Stimulated activated CD4-positive, alpha-beta T cell treated with anti-CD3 and anti-CD28 coated beads, TNF-alpha, amount 100 ng/mL, for 1 hour (primary cell): ENCODE measurements around the gene HELB.

Source experiments
- DNase-seq, 3 donors: peaks; one replicate each; pipeline ENCODE4 v3.0.0-alpha.2; 2020; ENCODE audit warnings: low read depth in 3 of 3, low spot score in 1 of 3

The HELB gene

DNA sequence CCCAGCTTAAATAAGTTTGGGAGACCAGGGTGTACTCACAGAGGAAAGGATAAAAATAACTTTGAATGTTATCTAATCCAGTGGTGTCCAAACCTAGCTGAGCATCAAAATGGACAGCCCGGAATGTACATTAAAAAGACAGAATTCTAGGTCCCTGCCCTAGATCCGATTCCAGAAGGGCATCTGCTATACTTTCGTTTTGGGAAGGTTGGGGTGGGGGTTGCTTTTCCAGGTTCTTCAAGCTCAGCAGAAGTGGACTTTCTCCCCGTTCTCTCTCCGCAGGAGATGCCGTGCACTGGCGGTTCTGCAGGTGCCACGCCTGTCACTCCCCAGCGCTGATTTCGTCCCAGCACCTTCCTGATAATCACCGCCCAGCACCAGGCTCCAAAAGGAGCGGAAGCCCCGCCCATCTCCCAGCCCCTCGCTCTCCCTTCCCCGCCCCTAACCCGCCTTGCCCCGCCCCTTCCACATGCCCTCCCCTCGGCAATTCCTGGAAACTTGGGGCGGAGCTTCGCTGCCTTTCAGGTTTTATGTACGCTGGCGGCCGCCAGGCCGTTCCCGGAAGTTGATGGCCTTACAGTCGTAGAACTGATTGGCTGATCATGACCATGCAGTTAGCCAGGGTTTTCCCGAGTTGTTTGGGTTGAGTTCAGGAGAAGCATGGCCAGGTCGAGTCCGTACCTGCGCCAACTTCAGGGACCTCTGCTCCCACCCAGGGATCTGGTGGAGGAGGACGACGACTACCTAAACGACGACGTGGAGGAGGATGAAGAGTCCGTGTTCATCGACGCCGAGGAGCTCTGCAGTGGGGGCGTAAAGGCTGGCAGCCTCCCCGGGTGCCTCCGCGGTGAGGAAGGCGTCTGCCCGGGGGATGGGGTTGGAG is at the start of gene HELB:
Gene HELB (plus strand): TSS at position 550 of the 883 bp plus-strand sequence. CDS start 111 bp downstream, at position 661.
- DNase-seq, result peak; percentile 89 to 96 (median 93)

GRCh38 chr12:66252771-66253170 is 49.5 kb upstream of the HELB start:
- DNase-seq, result no peak

GRCh38 chr12:66255737-66256136 is 46.6 kb upstream of the HELB start:
- DNase-seq, result no peak

GRCh38 chr12:66258011-66258410 is 44.3 kb upstream of the HELB start:
- DNase-seq, result no peak

GRCh38 chr12:66262737-66263136 is 39.6 kb upstream of the HELB start:
- no peak for DNase-seq

GRCh38 chr12:66268562-66268961 is 33.7 kb upstream of the HELB start:
- DNase-seq, result no peak

GRCh38 chr12:66269142-66269541 is 33.2 kb upstream of the HELB start:
- DNase-seq, result no peak

- no peak for DNase-seq
Observed at GRCh38 chr12:66269757-66270383, 32.4 kb upstream of the HELB start.

DNA sequence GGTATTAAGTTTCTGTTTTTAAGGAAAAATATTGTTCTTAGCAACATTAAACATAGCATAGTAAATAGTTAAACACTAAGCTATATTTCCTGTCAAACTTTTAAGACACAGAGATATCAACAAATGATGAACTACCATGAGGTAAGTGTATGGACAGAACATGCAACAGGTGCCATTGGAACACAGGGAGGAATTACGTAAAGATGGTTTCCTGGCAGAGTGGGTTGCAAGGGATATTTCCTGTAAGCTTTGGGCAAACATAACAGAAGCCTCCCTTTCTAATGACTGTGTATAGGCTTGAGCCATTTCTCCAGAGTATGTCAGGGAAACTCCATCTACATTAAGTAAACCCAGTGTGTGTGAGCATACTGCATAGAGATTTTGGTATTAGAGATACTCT is 31.7 kb upstream of the HELB start:
- no peak for DNase-seq

GRCh38 chr12:66272650-66273049 is 29.6 kb upstream of the HELB start:
- DNase-seq, result no peak

DNA sequence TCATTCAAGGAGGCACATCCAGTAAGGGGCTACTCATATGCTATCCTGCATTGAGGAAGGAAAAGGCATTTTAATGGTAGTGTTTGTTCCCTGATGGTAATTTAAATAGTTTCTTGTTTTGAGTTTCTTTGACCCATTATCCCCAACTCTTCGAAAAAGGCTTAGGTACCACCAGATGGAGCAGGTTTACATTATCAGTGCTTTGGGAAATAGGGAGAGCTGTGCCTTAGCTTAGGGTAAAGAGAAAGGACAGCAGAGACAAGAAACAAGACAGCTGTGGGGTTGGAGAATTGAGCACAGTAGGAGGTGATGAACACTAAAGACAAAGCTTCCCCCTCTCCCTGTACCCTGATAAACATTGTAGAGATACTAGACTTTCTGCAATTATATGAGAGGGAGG is 29.1 kb upstream of the HELB start:
- DNase-seq, result no peak

DNA sequence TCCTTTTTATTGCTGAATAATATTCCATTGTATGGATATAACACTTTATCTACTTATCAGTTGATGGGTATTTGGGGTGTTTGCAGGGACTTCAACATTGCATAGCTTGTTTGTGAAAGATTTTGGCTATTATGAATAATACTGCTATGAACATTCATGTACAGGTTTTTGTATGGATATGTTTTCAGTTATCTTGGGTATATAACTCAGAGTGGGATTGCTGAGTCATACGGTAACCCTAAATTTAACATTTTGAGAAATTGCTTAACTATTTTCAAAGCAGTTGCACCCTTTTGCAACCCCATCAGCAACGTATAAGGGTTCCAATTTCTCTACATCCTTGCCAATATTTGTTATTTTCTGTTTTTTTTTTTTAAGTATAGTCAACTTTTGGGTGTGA is 27.3 kb upstream of the HELB start:
- no peak for DNase-seq

DNA sequence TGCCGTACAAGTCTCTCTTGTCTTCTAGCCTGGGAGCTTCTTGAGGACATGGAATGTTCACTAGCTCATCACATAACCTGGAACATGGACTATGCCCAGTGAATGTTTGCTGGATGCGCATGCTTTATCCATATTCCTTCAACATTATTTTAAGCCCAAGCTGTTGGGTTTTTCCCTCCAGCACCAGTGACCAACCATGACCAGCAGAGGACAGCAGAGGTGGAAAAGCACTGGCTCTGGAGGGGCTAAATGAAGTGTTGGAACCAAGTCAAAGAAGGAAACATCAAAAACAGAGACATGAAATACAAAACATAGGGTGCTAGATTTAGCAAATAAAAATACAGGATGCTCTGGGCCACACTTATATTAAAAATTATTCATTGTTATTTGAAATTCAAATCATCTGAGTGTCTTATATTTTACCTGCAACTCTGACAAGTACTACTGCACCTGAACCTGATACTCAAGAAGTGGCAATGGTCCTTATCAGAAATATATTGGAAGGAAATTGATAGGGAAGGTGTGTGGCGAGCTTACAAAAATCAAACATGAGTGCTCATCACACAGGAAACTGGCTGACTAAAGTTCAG is 23.1 kb upstream of the HELB start:
- no peak for DNase-seq

DNA sequence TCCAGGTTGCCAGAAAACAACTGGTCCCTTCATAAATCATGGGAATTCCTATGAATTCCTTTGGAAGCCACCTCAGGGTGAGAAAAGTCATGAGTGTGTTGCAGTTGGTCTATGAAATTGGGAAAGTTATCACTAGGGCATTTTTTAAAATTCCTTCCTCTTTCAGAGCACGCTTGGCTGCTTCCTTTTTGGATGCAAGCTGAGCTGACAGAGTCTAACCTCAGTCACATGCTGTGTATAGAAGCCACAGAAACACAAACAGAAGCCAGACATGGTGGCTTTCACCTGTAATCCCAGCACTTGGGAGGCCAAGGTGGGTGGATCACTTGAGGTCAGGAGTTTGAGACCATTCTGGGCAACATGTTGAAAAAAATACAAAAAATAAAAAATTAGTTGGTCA is 21.7 kb upstream of the HELB start:
- DNase-seq, result no peak

DNA sequence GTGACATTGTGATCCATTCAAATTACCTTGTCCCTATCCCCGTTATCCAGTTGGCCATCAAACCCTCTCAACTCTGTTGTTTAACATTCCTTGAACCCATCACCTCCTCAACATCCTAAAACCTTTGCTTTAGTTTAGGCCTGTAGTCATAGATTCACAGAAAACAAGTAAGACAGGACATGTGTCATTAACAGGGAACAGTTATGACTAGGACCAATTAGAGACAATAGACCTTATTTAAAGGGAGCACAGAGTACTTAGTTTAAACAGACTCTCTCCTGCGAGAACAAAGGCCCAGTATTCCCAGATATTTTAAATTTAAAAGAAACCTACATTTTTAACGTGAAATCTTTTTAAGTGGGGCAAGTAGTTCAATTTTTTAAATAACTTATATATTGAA is 20.0 kb upstream of the HELB start:
- DNase-seq, result no peak

GRCh38 chr12:66287275-66287674 is 15.0 kb upstream of the HELB start:
- no peak for DNase-seq

GRCh38 chr12:66288121-66288520 is 14.2 kb upstream of the HELB start:
- DNase-seq, result peak in 2 of 3 donors; percentile 34 to 36

DNA sequence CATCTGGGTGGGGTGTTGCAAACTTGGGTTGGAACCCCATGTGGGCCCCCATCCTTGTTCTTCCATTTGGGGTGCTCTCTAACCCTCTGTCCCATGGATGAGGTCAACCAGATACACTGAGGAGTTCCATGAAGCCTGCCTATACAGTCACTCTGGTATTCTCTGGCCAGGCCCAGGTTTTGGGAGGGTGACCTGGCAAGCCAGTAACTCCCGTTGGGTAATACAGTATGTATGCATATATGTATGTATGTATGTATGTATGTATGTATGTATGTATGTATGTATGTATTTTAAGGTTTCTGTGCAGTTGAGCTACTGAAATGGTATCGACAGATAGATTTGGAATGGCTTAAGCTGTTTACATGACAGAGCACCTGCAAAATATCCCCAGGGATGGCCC is 12.8 kb upstream of the HELB start:
- DNase-seq, result no peak

DNA sequence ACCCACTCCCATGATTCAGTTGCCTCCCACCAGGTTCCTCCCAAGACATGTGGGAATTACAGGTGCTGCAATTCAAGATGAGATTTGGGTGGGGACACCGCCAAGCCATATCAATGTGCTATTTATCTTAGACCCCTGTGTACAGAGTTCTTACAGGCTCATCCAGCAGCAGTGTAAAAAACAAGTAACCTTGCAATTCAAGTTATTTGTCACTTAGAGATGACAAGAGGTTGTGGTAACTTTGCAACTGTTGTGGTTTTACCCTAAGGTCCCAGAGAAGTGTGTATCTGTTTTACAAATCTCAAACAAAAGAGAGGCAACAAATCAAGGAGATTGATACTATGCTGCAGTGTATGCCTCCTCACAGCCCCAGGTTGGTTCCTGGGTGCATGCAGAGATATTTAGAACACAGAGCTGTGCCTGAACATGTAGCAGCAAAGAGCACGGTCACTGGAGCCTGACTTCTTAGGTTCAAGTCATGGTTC is 11.5 kb upstream of the HELB start:
- DNase-seq, result no peak

GRCh38 chr12:66296176-66296683 is 6.1 kb upstream of the HELB start:
- DNase-seq, result no peak

DNA sequence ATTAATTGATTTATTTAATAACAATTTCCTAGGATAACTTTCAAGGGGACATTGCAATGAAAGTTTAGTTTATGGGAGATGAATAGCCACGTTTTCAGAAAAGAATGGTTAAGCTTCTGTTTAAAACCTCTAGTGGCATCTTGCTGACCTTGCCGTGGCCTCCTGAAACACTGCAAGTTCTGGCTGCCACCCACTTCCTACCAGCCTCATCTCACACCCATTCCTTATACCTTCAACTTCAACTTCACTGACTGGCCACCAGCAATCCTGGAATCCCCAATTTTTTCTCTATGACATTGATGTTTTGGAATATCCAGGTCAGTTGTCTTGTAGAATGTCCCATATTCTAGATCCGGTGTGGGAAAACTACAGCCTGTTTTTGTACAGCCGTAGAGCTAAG is 5.2 kb upstream of the HELB start:
- no peak for DNase-seq

DNA sequence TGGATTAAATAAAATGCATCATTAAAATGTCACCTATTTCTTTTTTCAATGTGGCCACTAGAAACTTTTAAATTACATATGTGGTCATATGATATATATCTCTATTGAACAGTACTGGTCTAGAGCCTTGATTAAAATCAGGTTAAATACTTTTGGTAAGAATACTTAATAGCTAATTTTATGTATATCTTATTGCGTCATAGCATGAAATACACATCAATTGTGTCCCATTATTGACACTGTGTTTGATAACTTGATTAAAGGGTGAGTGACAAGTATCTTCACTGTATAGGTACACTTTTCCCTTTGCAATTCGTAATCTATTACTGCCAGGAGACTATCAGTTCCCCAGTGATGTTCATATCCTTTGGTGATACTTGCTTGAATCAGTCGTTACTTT is 4.4 kb upstream of the HELB start:
- DNase-seq, result no peak
